Smooth muscle cell (in vitro differentiated cells): ENCODE results near the gene POLG2. TPM values are rescaled to one million over a fixed set of nuclear protein-coding genes. Genes with fewer than 3 reads are reported as not detected.

Source experiments
- DNase-seq: peaks from one replicate; lab custom pipeline; 2025; ENCODE audit not compliant: unreplicated experiment; lab: John Stamatoyannopoulos, UW
- H2AFZ ChIP-seq: fragments of 200-600 bp; sonication (generic); 2 replicates; pipeline ENCODE4 v1.6.0; 2016; ENCODE audit warnings: antibody characterized with exemption, low read depth, mild to moderate bottlenecking
- H3F3A ChIP-seq: fragments of 200-600 bp; sonication (generic); 2 replicates; pipeline ENCODE4 v1.6.0; 2017; ENCODE audit warnings: antibody characterized with exemption, low read depth
- H3K27ac ChIP-seq: fragments of 200-600 bp; sonication (generic); 2 replicates; pipeline ENCODE4 v1.5.1; 2016; ENCODE audit warnings: low read depth, mild to moderate bottlenecking
- H3K27me3 ChIP-seq: fragments of 200-600 bp; sonication (generic); 2 replicates; pipeline ENCODE4 v1.6.1; 2016; ENCODE audit warnings: low read depth, mild to moderate bottlenecking
- H3K36me3 ChIP-seq: fragments of 200-600 bp; sonication (generic); 2 replicates; pipeline ENCODE4 v1.5.1; 2016; ENCODE audit warnings: low read depth
- H3K4me1 ChIP-seq: fragments of 200-600 bp; sonication (generic); 2 replicates; pipeline ENCODE4 v1.5.1; 2016; ENCODE audit warnings: low read depth
- H3K4me2 ChIP-seq: fragments of 200-600 bp; sonication (generic); 2 replicates; pipeline ENCODE4 v1.6.0; 2016; ENCODE audit warnings: mild to moderate bottlenecking
- H3K4me3 ChIP-seq: fragments of 200-600 bp; sonication (generic); 2 replicates; pipeline ENCODE4 v1.5.1; 2016; ENCODE audit warnings: mild to moderate bottlenecking
- H3K79me2 ChIP-seq: fragments of 200-600 bp; sonication (generic); 2 replicates; pipeline ENCODE4 v1.6.0; 2016; ENCODE audit warnings: low read depth, mild to moderate bottlenecking
- H3K9ac ChIP-seq: fragments of 200-600 bp; sonication (generic); 2 replicates; pipeline ENCODE4 v1.6.0; 2016; ENCODE audit warnings: low read depth
- H3K9me3 ChIP-seq: fragments of 200-600 bp; sonication (generic); replicated peaks from 2 replicates; pipeline ENCODE4 v1.5.1; 2016; ENCODE audit warnings: low read depth
- H4K20me1 ChIP-seq: fragments of 200-600 bp; sonication (generic); 2 replicates; pipeline ENCODE4 v1.6.0; 2016; ENCODE audit warnings: low read depth
- CTCF ChIP-seq: fragments of 200-600 bp; sonication (generic); IDR thresholded peaks from 2 replicates; pipeline ENCODE4 v1.5.1; 2017; ENCODE audit warnings: borderline replicate concordance, mild to moderate bottlenecking, antibody characterized with exemption; ENCODE audit not compliant: insufficient read depth, poor library complexity, severe bottlenecking
- WGBS: methylation state at CpG from one replicate; pipeline ENCODE4 v1.1.7; 2016; ENCODE audit warnings: low lambda C conversion rate; 5-methylcytosine and 5-hydroxymethylcytosine counted together
- polyA plus RNA-seq: library from polyadenylated mRNA; unstranded; fragments of >200 nt; fragmentation: Nextera tagmentation; extraction: Ambion mirVana; gene quantifications from 2 replicates; pipeline ENCODE4 v1.2.1, GENCODE V29; 2016
- total RNA-seq: library from RNA; depleted of rRNA; stranded (reverse); fragments of >200 nt; gene quantifications from 2 replicates; pipeline ENCODE4 v1.2.3, GENCODE V29; 2014

Gene POLG2
- total and polyA plus RNA-seq, 2 experiments from 2014 or later: 8.0 to 22.6 TPM

- no peak overlapping the region for H3K27ac ChIP-seq
- no peak overlapping the region for H2AFZ ChIP-seq
- peaks cover 36% of the 10 kb centered on the region for H3K36me3 ChIP-seq
- H3K27me3 ChIP-seq: no peaks in the 10 kb centered on the region
- no peak overlapping the region for H3K9ac ChIP-seq
- H3K79me2 ChIP-seq: no peaks in the 10 kb centered on the region
- H3K4me1 ChIP-seq: no peaks in the 10 kb centered on the region
- WGBS: 96% methylated on average over 5 of the region's 5 CpGs
- DNase-seq: no peak
- no peaks in the 10 kb centered on the region for H3K9me3 ChIP-seq
- TF ChIP-seq CTCF: no peak
- H3K4me3 ChIP-seq: no peak overlapping the region
- H4K20me1 ChIP-seq: peaks cover 7% of the 10 kb centered on the region
- peaks cover 32% of the 10 kb centered on the region for H3F3A ChIP-seq
- no peak overlapping the region for H3K4me2 ChIP-seq
Measured at GRCh38 chr17:64529221-64529620, 32.4 kb upstream of the POLG2 start.

GRCh38 chr17:64527914-64528313 is 31.1 kb upstream of the POLG2 start:
- DNase-seq: no peak

GRCh38 chr17:64520359-64520758 is 23.5 kb upstream of the POLG2 start:
- Histone ChIP-seq H3K4me3 (no peak overlapping the region), H3K9me3 (no peaks in the 10 kb centered on the region), H3K4me1 (no peaks in the 10 kb centered on the region), H3K4me2 (no peak overlapping the region), H3K27me3 (no peaks in the 10 kb centered on the region), H3K36me3 (peaks cover 27% of the 10 kb centered on the region), H3K9ac (no peak overlapping the region), H3K79me2 (peaks cover 11% of the 10 kb centered on the region), H3K27ac (no peak overlapping the region), H4K20me1 (peaks cover 30% of the 10 kb centered on the region), H2AFZ (no peak overlapping the region), H3F3A (peaks cover 5% of the 10 kb centered on the region)
- TF ChIP-seq CTCF: no peak
- 99% methylated on average over 6 of the region's 6 CpGs for WGBS
- DNase-seq: no peak

More at GRCh38 chr17:64527914-64528313, 31.1 kb upstream of the POLG2 start:
- Histone ChIP-seq H3K9me3 (no peaks in the 10 kb centered on the region), H3K4me1 (no peaks in the 10 kb centered on the region), H3K4me3 (no peak overlapping the region), H3K27ac (no peak overlapping the region), H3K36me3 (peaks cover 46% of the 10 kb centered on the region), H3K27me3 (no peaks in the 10 kb centered on the region), H3K79me2 (no peaks in the 10 kb centered on the region), H2AFZ (no peak overlapping the region), H3K4me2 (no peak overlapping the region), H4K20me1 (peaks cover 9% of the 10 kb centered on the region), H3F3A (peaks cover 35% of the 10 kb centered on the region), H3K9ac (no peak overlapping the region)
- no peak for TF ChIP-seq CTCF
- 93% methylated on average over 2 of the region's 2 CpGs for WGBS

GRCh38 chr17:64519601-64520000 is 22.7 kb upstream of the POLG2 start:
- TF ChIP-seq CTCF: no peak
- H3K79me2 ChIP-seq: peaks cover 11% of the 10 kb centered on the region
- no peak for DNase-seq
- H3K9ac ChIP-seq: no peak overlapping the region
- H3K27me3 ChIP-seq: no peaks in the 10 kb centered on the region
- peaks cover 35% of the 10 kb centered on the region for H4K20me1 ChIP-seq
- H3K4me3 ChIP-seq: no peak overlapping the region
- H2AFZ ChIP-seq: no peak overlapping the region
- H3K4me2 ChIP-seq: no peak overlapping the region
- 97% methylated on average over 6 of the region's 6 CpGs for WGBS
- no peak overlapping the region for H3K27ac ChIP-seq
- H3K9me3 ChIP-seq: no peaks in the 10 kb centered on the region
- H3K4me1 ChIP-seq: no peaks in the 10 kb centered on the region
- peaks cover 5% of the 10 kb centered on the region for H3F3A ChIP-seq
- peaks cover 28% of the 10 kb centered on the region for H3K36me3 ChIP-seq
